ENCODE data around the gene TMEM239. TPM values are rescaled to one million over a fixed set of nuclear protein-coding genes. Genes with fewer than 3 reads are reported as not detected.

Gene TMEM239
- total RNA-seq, 1 donor from 2014 or later, result not detected

GRCh38 chr20:2867081-2867864 is 51.1 kb downstream of the TMEM239 start:
- no peak for DNase-seq (ENCODE audit: low read depth)
- Histone ChIP-seq H3K36me3 (ENCODE audit: control insufficient read depth, insufficient read depth, low read length) (no peaks in the 10 kb centered on the region), H3K4me3 (ENCODE audit: low read depth, low read length) (no peak overlapping the region), H3K27me3 (ENCODE audit: control insufficient read depth, insufficient read depth, low read length) (peaks cover 1% of the 10 kb centered on the region)
- TF ChIP-seq CTCF (IDR thresholded peaks at IDR 0.05; ENCODE audit: insufficient read depth, low read length, poor library complexity, severe bottlenecking), result no peak

Other genes starting within 250 kb of the TMEM239 start
- gene NOP56, start 163.7 kb upstream of the TMEM239 start, total RNA-seq, result 141 and 142 TPM in 2 replicates
- gene IDH3B, start 152.1 kb upstream of the TMEM239 start, total RNA-seq, result 99.7 and 118 TPM in 2 replicates
- 8.1 and 9.7 TPM in 2 replicates for gene EBF4, start 123.6 kb upstream of the TMEM239 start, total RNA-seq
- 68.7 and 97.4 TPM in 2 replicates for gene CPXM1, start 15.7 kb upstream of the TMEM239 start, total RNA-seq
- not detected in 2 replicates for gene C20orf141, start 1.4 kb upstream of the TMEM239 start, total RNA-seq
- gene PCED1A, start 24.3 kb downstream of the TMEM239 start, total RNA-seq, result 30.4 and 35.5 TPM in 2 replicates
- 38.6 and 40.4 TPM in 2 replicates for gene VPS16, start 24.4 kb downstream of the TMEM239 start, total RNA-seq
- 43.3 and 48.6 TPM in 2 replicates for gene PTPRA, start 57.1 kb downstream of the TMEM239 start, total RNA-seq
- 0.27 TPM in 1 of 2 replicates, not detected in the other for gene GNRH2, start 227.3 kb downstream of the TMEM239 start, total RNA-seq
- 70.4 and 80.8 TPM in 2 replicates for gene MRPS26, start 229.7 kb downstream of the TMEM239 start, total RNA-seq

Data from kidney epithelial cell (primary cell).